ENCODE measurements around the gene GCN1. TPM values are rescaled to one million over a fixed set of nuclear protein-coding genes. Genes with fewer than 3 reads are reported as not detected.
"Not testable (repeated sequence)": the region's sequence is repeated elsewhere in the genome, so short reads cannot be mapped to it uniquely, and the experiment has no call there.

Gene GCN1
- total RNA-seq, 2 experiments from 2014 or later = 153 to 160 TPM

- ChIA-PET POLR2A (interaction anchor here (1.7 kb wide), 1 partner anchor 20 kb away, joined by 4 read pairs; the partner anchor contains the start of gene RPLP0), CTCF (interaction anchor here (0.7 to 1.7 kb wide), 4 partner anchors 9 to 45 kb away, joined by 3 to 6 read pairs (median 4); no protein-coding TSS in a partner anchor)
These were observed 27.0 kb upstream of the GCN1 start for GRCh38 chr12:120221576-120221900.

- POLR2A ChIA-PET = interaction anchor here (1.7 kb wide), 1 partner anchor 20 kb away, joined by 4 read pairs; the partner anchor contains the start of gene RPLP0
These were observed 26.5 kb upstream of the GCN1 start for GRCh38 chr12:120220838-120221575.

GRCh38 chr12:120218680-120219606 is 24.4 kb upstream of the GCN1 start:
- POLR2A ChIA-PET = interaction anchor here (0.6 kb wide), 1 partner anchor 64 kb away, joined by 3 read pairs; no protein-coding TSS in a partner anchor
- CTCF ChIA-PET = interaction anchor here (1.0 to 1.2 kb wide), 3 partner anchors 8 to 45 kb away, joined by 3 to 4 read pairs (median 3); no protein-coding TSS in a partner anchor

More at GRCh38 chr12:120220838-120221575, 26.5 kb upstream of the GCN1 start:
- CTCF ChIA-PET = interaction anchor here (0.7 to 1.7 kb wide), 4 partner anchors 10 to 46 kb away, joined by 3 to 6 read pairs (median 4); no protein-coding TSS in a partner anchor

GRCh38 chr12:120216742-120217605 is 22.5 kb upstream of the GCN1 start:
- ChIA-PET POLR2A (interaction anchor here (0.5 to 1.0 kb wide), 4 partner anchors 15 to 75 kb away, joined by 3 to 5 read pairs (median 4); partner anchors contain the start of gene RNU4-2), CTCF (interaction anchor here (0.9 to 1.0 kb wide), 2 partner anchors 12 to 48 kb away, joined by 3 to 5 read pairs; partner anchors contain the start of gene PXN)

GRCh38 chr12:120215766-120216735 is 21.5 kb upstream of the GCN1 start:
- CTCF ChIA-PET = interaction anchor here (0.6 to 0.9 kb wide), 2 partner anchors 13 kb away, joined by 3 to 5 read pairs; no protein-coding TSS in a partner anchor
- POLR2A ChIA-PET = interaction anchor here (0.5 to 0.7 kb wide), 2 partner anchors 14 to 75 kb away, joined by 3 to 4 read pairs; partner anchors contain the start of gene RNU4-2

- CTCF ChIA-PET = interaction anchor here (0.6 kb wide), 2 partner anchors 9 to 14 kb away, joined by 3 read pairs; no protein-coding TSS in a partner anchor
- POLR2A ChIA-PET = no interaction called here
These were observed 20.8 kb upstream of the GCN1 start for GRCh38 chr12:120215357-120215735.

- POLR2A ChIA-PET = interaction anchor here (0.5 kb wide), 1 partner anchor 9 kb away, joined by 3 read pairs; no protein-coding TSS in a partner anchor
These were observed 20.3 kb upstream of the GCN1 start for GRCh38 chr12:120214626-120215356.

GRCh38 chr12:120213758-120214157 is 19.2 kb upstream of the GCN1 start:
- CTCF ChIA-PET = no interaction called here

More at GRCh38 chr12:120214626-120215356, 20.3 kb upstream of the GCN1 start:
- CTCF ChIA-PET = interaction anchor here (0.6 kb wide), 2 partner anchors 8 to 15 kb away, joined by 3 read pairs; no protein-coding TSS in a partner anchor

GRCh38 chr12:120213182-120213581 is 18.7 kb upstream of the GCN1 start:
- POLR2A ChIA-PET, CTCF ChIA-PET: not testable (repeated sequence)

More at GRCh38 chr12:120213758-120214157, 19.2 kb upstream of the GCN1 start:
- POLR2A ChIA-PET = no interaction called here

- ChIA-PET CTCF (no interaction called here), POLR2A (interaction anchor here (2.5 kb wide), 1 partner anchor 10 kb away, joined by 11 read pairs; the partner anchor contains the start of gene RPLP0)
These were observed 17.8 kb upstream of the GCN1 start for GRCh38 chr12:120212301-120212700.

- ChIA-PET POLR2A (interaction anchor here (2.5 kb wide), 1 partner anchor 10 kb away, joined by 11 read pairs; the partner anchor contains the start of gene RPLP0), CTCF (no interaction called here)
These were observed 17.4 kb upstream of the GCN1 start for GRCh38 chr12:120211904-120212283.

GRCh38 chr12:120211243-120211903 is 16.9 kb upstream of the GCN1 start:
- ChIA-PET POLR2A (interaction anchor here (0.6 to 2.5 kb wide), 2 partner anchors 9 to 72 kb away, joined by 6 to 11 read pairs; partner anchors contain the start of gene RPLP0), CTCF (interaction anchor here (0.9 to 2.0 kb wide), 3 partner anchors 8 to 16 kb away, joined by 3 to 11 read pairs (median 3); partner anchors contain the start of gene RPLP0)

- ChIA-PET POLR2A (interaction anchor here (0.6 to 1.0 kb wide), 2 partner anchors 9 to 258 kb away, joined by 3 read pairs; partner anchors contain the start of gene RPLP0), CTCF (interaction anchor here (1.6 to 2.0 kb wide), 2 partner anchors 9 to 17 kb away, joined by 3 to 11 read pairs; partner anchors contain the start of gene RPLP0)
These were observed 15.3 kb upstream of the GCN1 start for GRCh38 chr12:120209851-120210250.

GRCh38 chr12:120207227-120207626 is 12.7 kb upstream of the GCN1 start:
- ChIA-PET POLR2A (no interaction called here), CTCF (no interaction called here)

GRCh38 chr12:120206781-120207180 is 12.3 kb upstream of the GCN1 start:
- POLR2A ChIA-PET = not testable (repeated sequence)
- CTCF ChIA-PET = interaction anchor here (0.8 kb wide), 1 partner anchor 8 kb away, joined by 3 read pairs; no protein-coding TSS in a partner anchor

GRCh38 chr12:120206228-120206627 is 11.7 kb upstream of the GCN1 start:
- POLR2A ChIA-PET = no interaction called here
- CTCF ChIA-PET = interaction anchor here (0.8 kb wide), 1 partner anchor 9 kb away, joined by 3 read pairs; no protein-coding TSS in a partner anchor

Measured in activated CD8-positive, alpha-beta memory T cell treated with anti-CD3 and anti-CD28 coated beads for 36 hours (primary cell).